ENCODE data around the gene RTL5. TPM values are rescaled to one million over a fixed set of nuclear protein-coding genes. Genes with fewer than 3 reads are reported as not detected.
"Not testable (repeated sequence)": the region's sequence is repeated elsewhere in the genome, so short reads cannot be mapped to it uniquely, and the experiment has no call there.

The RTL5 gene
- 4.8 TPM for polyA plus RNA-seq (2013, experiment 1 of 2)
- polyA plus RNA-seq (2013, experiment 2 of 2) = 4.3 TPM

- H3K9me3 ChIP-seq (ENCODE audit: insufficient read depth, low read depth, low read length) = no peaks in the 10 kb centered on the region
- peak within 1 kb of the TSS; percentile 55 for H3K4me3 ChIP-seq (ENCODE audit: low read length)
- peak within 1 kb of the TSS; percentile 26; the same call in 1 of the 2 replicates for H3K9ac ChIP-seq (ENCODE audit: low read depth, low read length)
- H3K36me3 ChIP-seq (ENCODE audit: insufficient read depth, low read length) = no peaks in the 10 kb centered on the region; the same call in 1 of the 2 replicates
- no peak within 1 kb of the TSS for H3K27ac ChIP-seq (ENCODE audit: low read depth, low read length)
- H3K27me3 ChIP-seq (ENCODE audit: insufficient read depth, low read length) = peaks cover 55% of the 10 kb centered on the region
- H3K4me1 ChIP-seq (ENCODE audit: insufficient read depth, low read length) = peaks cover 3% of the 10 kb centered on the region; the same call in 1 of the 2 replicates
- under 1% methylated on average over 106 of the region's 106 CpGs for WGBS
These were observed at the start of gene RTL5 for GRCh38 chrX:72131317-72132294. TSS of gene RTL5 (minus strand) at chrX:72131915.

- Histone ChIP-seq H3K4me1 (ENCODE audit: insufficient read depth, low read length) (peaks cover 3% of the 10 kb centered on the region; the same call in 1 of the 2 replicates), H3K9me3 (ENCODE audit: insufficient read depth, low read depth, low read length) (no peaks in the 10 kb centered on the region), H3K4me3 (ENCODE audit: low read length) (peak overlapping the region; percentile 91), H3K27ac (ENCODE audit: low read depth, low read length) (peak overlapping the region; percentile 97), H3K27me3 (ENCODE audit: insufficient read depth, low read length) (no peaks in the 10 kb centered on the region), H3K36me3 (ENCODE audit: insufficient read depth, low read length) (no peaks in the 10 kb centered on the region; the same call in 1 of the 2 replicates), H3K9ac (ENCODE audit: low read depth, low read length) (peak overlapping the region; percentile 97)
- 80% methylated on average over 1 of the region's 1 CpG for WGBS
These were observed 48.8 kb upstream of the RTL5 start for GRCh38 chrX:72180539-72180938.

- Histone ChIP-seq H3K9ac (ENCODE audit: low read depth, low read length) (no peak overlapping the region), H3K27me3 (ENCODE audit: insufficient read depth, low read length) (no peaks in the 10 kb centered on the region), H3K9me3 (ENCODE audit: insufficient read depth, low read depth, low read length) (no peaks in the 10 kb centered on the region), H3K4me3 (ENCODE audit: low read length) (no peak overlapping the region), H3K36me3 (ENCODE audit: insufficient read depth, low read length) (no peaks in the 10 kb centered on the region), H3K4me1 (ENCODE audit: insufficient read depth, low read length) (peaks cover 3% of the 10 kb centered on the region; the same call in 1 of the 2 replicates), H3K27ac (ENCODE audit: low read depth, low read length) (no peak overlapping the region)
- WGBS = 94% methylated on average over 2 of the region's 2 CpGs
These were observed 45.3 kb upstream of the RTL5 start for GRCh38 chrX:72176981-72177380.

GRCh38 chrX:72176289-72176688, 44.6 kb upstream of the RTL5 start:
- H3K4me3 ChIP-seq (ENCODE audit: low read length); H3K4me1 ChIP-seq (ENCODE audit: insufficient read depth, low read length); H3K36me3 ChIP-seq (ENCODE audit: insufficient read depth, low read length); H3K9ac ChIP-seq (ENCODE audit: low read depth, low read length); H3K27me3 ChIP-seq (ENCODE audit: insufficient read depth, low read length); H3K27ac ChIP-seq (ENCODE audit: low read depth, low read length); H3K9me3 ChIP-seq (ENCODE audit: insufficient read depth, low read depth, low read length): not testable (repeated sequence)
- WGBS = 94% methylated on average over 2 of the region's 5 CpGs

DNA sequence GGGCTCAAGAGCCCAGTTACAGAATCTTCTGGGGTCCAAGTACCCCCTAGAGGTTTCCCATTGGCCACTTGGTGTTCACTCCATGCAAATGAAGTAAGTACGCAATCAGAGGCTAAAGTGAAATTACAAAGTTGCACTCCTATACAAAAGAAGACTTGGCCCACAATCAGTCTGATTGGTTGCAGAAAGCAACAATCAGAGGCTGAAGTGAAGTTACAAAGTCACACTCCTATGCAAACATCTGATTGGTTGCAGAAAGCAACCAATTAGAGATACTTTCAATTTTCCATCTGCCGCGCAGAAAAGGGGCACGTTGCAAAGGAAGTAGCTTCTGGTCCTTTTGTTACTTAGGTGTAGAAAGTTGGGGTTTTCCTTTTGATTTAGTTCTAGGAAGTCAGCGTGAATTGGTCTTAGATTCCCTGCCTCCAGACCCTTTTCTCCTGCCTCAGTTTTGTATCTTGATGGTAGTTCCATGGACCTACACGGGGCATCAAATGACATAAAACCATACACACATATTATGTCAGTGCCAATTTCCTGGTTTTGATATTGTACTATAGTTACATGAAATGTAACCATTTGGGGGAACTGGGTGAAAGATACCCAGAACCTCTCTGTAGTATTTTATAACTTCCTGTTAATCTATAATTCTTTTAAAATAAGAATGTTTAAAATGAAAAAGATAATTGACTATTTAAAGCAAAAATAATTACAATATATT, 37.5 kb upstream of the RTL5 start:
- no peaks in the 10 kb centered on the region for H3K4me1 ChIP-seq (ENCODE audit: insufficient read depth, low read length)
- H3K4me3 ChIP-seq (ENCODE audit: low read length) = no peak overlapping the region
- WGBS = 82% methylated on average over 5 of the region's 6 CpGs
- no peaks in the 10 kb centered on the region for H3K36me3 ChIP-seq (ENCODE audit: insufficient read depth, low read length)
- H3K9me3 ChIP-seq (ENCODE audit: insufficient read depth, low read depth, low read length) = no peaks in the 10 kb centered on the region
- H3K9ac ChIP-seq (ENCODE audit: low read depth, low read length) = no peak overlapping the region
- H3K27me3 ChIP-seq (ENCODE audit: insufficient read depth, low read length) = no peaks in the 10 kb centered on the region
- no peak overlapping the region for H3K27ac ChIP-seq (ENCODE audit: low read depth, low read length)

GRCh38 chrX:72165551-72165950, 33.8 kb upstream of the RTL5 start:
- H3K9me3 ChIP-seq (ENCODE audit: insufficient read depth, low read depth, low read length) = no peaks in the 10 kb centered on the region
- H3K9ac ChIP-seq (ENCODE audit: low read depth, low read length) = no peak overlapping the region
- no CpG with 5 or more reads among the region's 4 CpGs for WGBS
- H3K4me3 ChIP-seq (ENCODE audit: low read length) = no peak overlapping the region
- no peak overlapping the region for H3K27ac ChIP-seq (ENCODE audit: low read depth, low read length)
- H3K36me3 ChIP-seq (ENCODE audit: insufficient read depth, low read length) = no peaks in the 10 kb centered on the region
- H3K4me1 ChIP-seq (ENCODE audit: insufficient read depth, low read length) = no peaks in the 10 kb centered on the region
- H3K27me3 ChIP-seq (ENCODE audit: insufficient read depth, low read length) = no peaks in the 10 kb centered on the region

GRCh38 chrX:72159769-72160168, 28.1 kb upstream of the RTL5 start:
- Histone ChIP-seq H3K36me3 (ENCODE audit: insufficient read depth, low read length) (no peaks in the 10 kb centered on the region), H3K27ac (ENCODE audit: low read depth, low read length) (no peak overlapping the region), H3K4me1 (ENCODE audit: insufficient read depth, low read length) (no peaks in the 10 kb centered on the region), H3K4me3 (ENCODE audit: low read length) (no peak overlapping the region), H3K9me3 (ENCODE audit: insufficient read depth, low read depth, low read length) (peaks cover 5% of the 10 kb centered on the region; the same call in 1 of the 2 replicates), H3K9ac (ENCODE audit: low read depth, low read length) (no peak overlapping the region), H3K27me3 (ENCODE audit: insufficient read depth, low read length) (no peaks in the 10 kb centered on the region)
- WGBS = 86% methylated on average over 10 of the region's 10 CpGs

DNA sequence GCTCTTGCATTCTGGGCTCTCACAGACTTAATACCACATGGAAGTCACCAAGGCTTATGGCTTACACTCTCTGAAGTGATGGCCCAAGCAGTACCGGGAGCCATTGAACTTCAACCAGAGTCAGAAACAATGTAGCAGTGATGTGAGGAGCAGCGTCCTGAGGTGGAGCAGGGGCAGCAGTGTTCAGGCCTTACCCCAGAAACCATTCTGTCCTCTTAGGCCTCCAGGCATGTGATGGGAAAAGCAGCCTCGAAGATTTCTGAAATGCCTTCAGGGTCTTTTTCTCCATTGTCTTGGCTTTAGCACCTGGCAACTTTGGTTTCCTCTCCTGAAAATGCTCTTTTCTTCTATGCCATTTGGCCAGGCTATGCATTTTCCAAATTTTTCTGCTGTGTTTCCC, 27.1 kb upstream of the RTL5 start:
- WGBS = 92% methylated on average over 3 of the region's 3 CpGs

GRCh38 chrX:72146527-72146926, 14.8 kb upstream of the RTL5 start:
- no peak overlapping the region for H3K27ac ChIP-seq (ENCODE audit: low read depth, low read length)
- no peaks in the 10 kb centered on the region for H3K4me1 ChIP-seq (ENCODE audit: insufficient read depth, low read length)
- 60% methylated on average over 1 of the region's 2 CpGs for WGBS
- H3K27me3 ChIP-seq (ENCODE audit: insufficient read depth, low read length) = no peaks in the 10 kb centered on the region
- no peak overlapping the region for H3K9ac ChIP-seq (ENCODE audit: low read depth, low read length)
- H3K9me3 ChIP-seq (ENCODE audit: insufficient read depth, low read depth, low read length) = no peaks in the 10 kb centered on the region
- H3K4me3 ChIP-seq (ENCODE audit: low read length) = no peak overlapping the region
- peaks cover 11% of the 10 kb centered on the region; the same call in 1 of the 2 replicates for H3K36me3 ChIP-seq (ENCODE audit: insufficient read depth, low read length)

More for the DNA sequence above, 27.1 kb upstream of the RTL5 start:
- Histone ChIP-seq H3K9me3 (ENCODE audit: insufficient read depth, low read depth, low read length) (peaks cover 5% of the 10 kb centered on the region; the same call in 1 of the 2 replicates), H3K36me3 (ENCODE audit: insufficient read depth, low read length) (no peaks in the 10 kb centered on the region), H3K4me3 (ENCODE audit: low read length) (no peak overlapping the region), H3K27me3 (ENCODE audit: insufficient read depth, low read length) (no peaks in the 10 kb centered on the region), H3K27ac (ENCODE audit: low read depth, low read length) (no peak overlapping the region), H3K4me1 (ENCODE audit: insufficient read depth, low read length) (no peaks in the 10 kb centered on the region), H3K9ac (ENCODE audit: low read depth, low read length) (no peak overlapping the region)

- Histone ChIP-seq H3K9me3 (ENCODE audit: insufficient read depth, low read depth, low read length) (no peaks in the 10 kb centered on the region), H3K27ac (ENCODE audit: low read depth, low read length) (no peak overlapping the region), H3K4me3 (ENCODE audit: low read length) (no peak overlapping the region), H3K27me3 (ENCODE audit: insufficient read depth, low read length) (no peaks in the 10 kb centered on the region), H3K36me3 (ENCODE audit: insufficient read depth, low read length) (peaks cover 18% of the 10 kb centered on the region), H3K9ac (ENCODE audit: low read depth, low read length) (no peak overlapping the region), H3K4me1 (ENCODE audit: insufficient read depth, low read length) (no peaks in the 10 kb centered on the region)
- 0% methylated on average over 1 of the region's 2 CpGs for WGBS
These were observed 13.5 kb upstream of the RTL5 start for GRCh38 chrX:72145181-72145580.

DNA sequence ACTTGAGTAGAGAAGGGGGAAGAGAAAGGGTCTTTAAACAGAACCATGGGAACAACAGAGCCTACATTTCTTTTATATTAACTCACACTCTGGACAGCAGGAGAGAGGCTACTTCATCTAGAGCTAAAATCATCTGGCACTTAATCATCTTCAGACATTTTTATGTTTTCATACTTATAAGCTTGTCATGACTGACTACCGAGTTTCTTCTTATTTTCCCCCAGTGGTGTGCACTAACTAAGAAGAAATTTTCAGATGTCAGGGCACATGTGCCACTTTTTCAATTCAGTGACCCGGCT, 11.8 kb upstream of the RTL5 start:
- peaks cover 31% of the 10 kb centered on the region for H3K36me3 ChIP-seq (ENCODE audit: insufficient read depth, low read length)
- H3K4me3 ChIP-seq (ENCODE audit: low read length) = no peak overlapping the region
- H3K9me3 ChIP-seq (ENCODE audit: insufficient read depth, low read depth, low read length) = no peaks in the 10 kb centered on the region
- H3K9ac ChIP-seq (ENCODE audit: low read depth, low read length) = no peak overlapping the region
- H3K27ac ChIP-seq (ENCODE audit: low read depth, low read length) = no peak overlapping the region
- 88% methylated on average over 2 of the region's 2 CpGs for WGBS
- no peaks in the 10 kb centered on the region for H3K4me1 ChIP-seq (ENCODE audit: insufficient read depth, low read length)
- H3K27me3 ChIP-seq (ENCODE audit: insufficient read depth, low read length) = no peaks in the 10 kb centered on the region
